Subcutaneous adipose tissue (tissue), 4 donors: Measurements from ENCODE around the gene OOSP4A. TPM values are rescaled to one million over a fixed set of nuclear protein-coding genes. Genes with fewer than 3 reads are reported as not detected.

Experiments used
- CTCF ChIP-seq: fragments of 450-650 bp; IDR thresholded peaks from one replicate; pipeline ENCODE4 v1.5.1; 2016; ENCODE audit warnings: low read depth, mild to moderate bottlenecking, control low read depth, antibody characterized with exemption, moderate library complexity
- total RNA-seq, 4 donors: library from RNA; depleted of rRNA; stranded (reverse); fragments of >200 nt; gene quantifications; one replicate each; pipeline ENCODE4 v1.1.0, GENCODE V29; 2016

OOSP4A gene
- total RNA-seq, 4 donors from 2014 or later, result not detected

- no peak for TF ChIP-seq CTCF
Observed at GRCh38 chr11:59960502-59961381, 3.1 kb upstream of the OOSP4A start.

GRCh38 chr11:59962107-59962482, 1.7 kb upstream of the OOSP4A start:
- no peak for TF ChIP-seq CTCF

GRCh38 chr11:59965424-59965823, 1.6 kb downstream of the OOSP4A start:
- no peak for TF ChIP-seq CTCF

GRCh38 chr11:59966201-59966600, 2.4 kb downstream of the OOSP4A start:
- TF ChIP-seq CTCF, result no peak

- TF ChIP-seq CTCF, result no peak
Observed at GRCh38 chr11:59967677-59968394, 4.0 kb downstream of the OOSP4A start.

DNA sequence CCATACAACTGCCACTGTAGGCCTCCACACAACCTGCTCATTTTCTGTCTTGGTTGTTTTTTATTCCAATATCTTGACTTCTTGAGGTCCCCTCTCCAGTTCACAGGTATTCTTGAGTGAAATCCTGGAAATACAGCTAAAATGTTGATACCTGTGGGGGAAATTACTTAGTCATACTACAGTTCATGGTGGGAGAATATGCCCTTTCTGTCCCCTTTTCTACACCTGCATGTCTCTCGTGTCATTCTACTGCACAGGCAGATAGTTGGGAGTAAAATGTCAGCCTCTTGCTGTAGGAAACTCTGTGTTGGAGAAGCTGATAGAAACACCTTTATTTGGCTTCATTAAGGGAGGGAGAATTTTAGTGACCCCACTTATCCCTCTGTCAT, 4.6 kb downstream of the OOSP4A start:
- TF ChIP-seq CTCF, result no peak

DNA sequence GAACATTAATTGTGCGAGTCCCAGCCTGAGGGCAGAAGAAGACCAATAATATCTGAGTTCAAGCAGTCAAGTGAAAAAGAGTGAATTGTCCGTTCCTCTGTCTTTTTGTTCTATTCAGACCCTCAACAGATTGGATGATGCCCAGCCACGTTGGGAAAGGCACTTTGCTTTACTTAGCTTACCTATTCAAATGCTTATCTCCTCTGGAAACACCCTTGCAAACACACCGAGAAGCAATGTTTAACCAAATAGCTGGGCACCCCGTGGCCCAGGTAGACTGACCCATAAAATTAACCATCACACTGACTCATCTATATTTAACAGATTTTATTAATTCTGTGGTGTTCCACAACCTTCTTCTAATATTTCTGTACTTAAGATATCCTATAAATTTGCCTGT, 9.3 kb downstream of the OOSP4A start:
- TF ChIP-seq CTCF, result no peak
